Fibroblast of gingiva (primary cell): ENCODE measurements around the gene ROCK2.
A peak's percentile ranks its signal among the peaks of the same experiment; 100 is the strongest.

Experiments
- DNase-seq: peaks from one replicate; pipeline ENCODE4 v3.0.0-alpha.2; 2011; ENCODE audit warnings: low read depth

Gene ROCK2

GRCh38 chr2:11367170-11367730 lies 22.8 kb upstream of the ROCK2 start:
- DNase-seq: no peak

GRCh38 chr2:11366326-11366741 lies 21.9 kb upstream of the ROCK2 start:
- no peak for DNase-seq

- DNase-seq: no peak
These were observed 20.9 kb upstream of the ROCK2 start for GRCh38 chr2:11365096-11365879.

DNA sequence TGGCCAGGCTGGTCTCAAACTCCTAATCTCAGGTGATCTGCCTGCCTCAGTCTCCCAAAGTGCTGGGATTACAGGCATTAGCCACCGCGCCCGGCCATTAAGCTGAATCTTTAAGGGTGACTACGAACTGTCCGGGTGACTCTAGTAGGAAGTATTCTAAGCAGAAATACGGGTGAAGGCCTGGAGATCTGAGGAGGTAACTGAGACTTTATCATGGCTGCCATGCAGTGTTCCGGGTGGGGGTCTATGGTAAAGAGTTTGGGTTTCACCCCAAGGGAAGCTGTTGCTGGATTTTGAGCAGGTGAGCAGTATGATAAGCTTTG lies 20.1 kb upstream of the ROCK2 start:
- no peak for DNase-seq

- no peak for DNase-seq
These were observed 19.6 kb upstream of the ROCK2 start for GRCh38 chr2:11363868-11364564.

GRCh38 chr2:11359865-11360264 lies 15.4 kb upstream of the ROCK2 start:
- DNase-seq: no peak

DNA sequence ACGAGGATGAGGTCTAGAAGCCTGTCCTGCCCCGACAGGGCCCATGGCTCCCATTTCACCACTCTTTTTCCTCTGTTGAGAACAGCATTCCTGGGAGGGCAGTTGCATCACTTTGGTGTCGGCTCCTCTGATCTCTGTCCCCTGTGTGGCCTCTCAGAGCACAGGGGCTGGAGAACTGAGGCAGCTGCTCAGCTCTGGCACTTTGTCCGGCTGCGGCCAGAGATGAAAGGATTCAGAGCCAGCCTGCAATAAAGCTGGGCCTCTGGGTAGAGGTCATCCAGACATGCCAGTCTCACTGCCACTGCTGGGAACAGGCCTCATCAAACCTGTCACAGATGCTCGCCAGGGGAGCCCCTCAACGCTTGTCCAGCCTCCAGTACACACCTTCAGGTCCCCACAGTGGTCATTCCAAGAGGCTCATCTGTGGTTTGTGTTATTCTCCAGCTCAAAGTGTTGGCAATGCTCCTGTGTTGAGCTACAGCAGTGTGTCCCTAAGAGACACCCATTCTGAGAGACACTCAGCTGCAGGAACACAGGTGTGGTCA lies 13.1 kb upstream of the ROCK2 start:
- peak; percentile 37 for DNase-seq

DNA sequence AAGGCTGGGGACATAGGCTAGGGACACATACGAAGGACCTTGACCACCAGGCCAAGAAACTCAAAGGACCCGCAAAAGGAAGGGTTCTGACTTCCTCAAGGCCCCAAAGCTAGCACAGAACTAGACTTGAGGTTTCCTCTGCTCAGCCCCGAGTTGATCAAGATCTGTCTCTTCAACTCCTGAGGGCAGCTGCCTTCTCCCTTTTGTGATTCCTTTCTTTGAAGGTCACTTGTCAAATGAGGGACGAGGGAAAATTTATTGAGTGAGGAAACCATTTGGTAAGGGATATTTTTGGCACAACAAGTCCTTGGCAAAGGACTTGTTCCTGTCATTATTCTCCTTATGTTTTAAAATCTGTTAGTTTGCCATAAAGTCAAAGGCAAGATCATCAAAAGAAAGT lies 12.3 kb upstream of the ROCK2 start:
- DNase-seq: no peak

GRCh38 chr2:11355194-11356053 lies 11.0 kb upstream of the ROCK2 start:
- no peak for DNase-seq

- no peak for DNase-seq
These were observed 10.1 kb upstream of the ROCK2 start for GRCh38 chr2:11354363-11355154.

- DNase-seq: no peak
These were observed 8.5 kb upstream of the ROCK2 start for GRCh38 chr2:11352781-11353537.

- peak; percentile 46 for DNase-seq
These were observed 3.8 kb upstream of the ROCK2 start for GRCh38 chr2:11348209-11348749.

DNA sequence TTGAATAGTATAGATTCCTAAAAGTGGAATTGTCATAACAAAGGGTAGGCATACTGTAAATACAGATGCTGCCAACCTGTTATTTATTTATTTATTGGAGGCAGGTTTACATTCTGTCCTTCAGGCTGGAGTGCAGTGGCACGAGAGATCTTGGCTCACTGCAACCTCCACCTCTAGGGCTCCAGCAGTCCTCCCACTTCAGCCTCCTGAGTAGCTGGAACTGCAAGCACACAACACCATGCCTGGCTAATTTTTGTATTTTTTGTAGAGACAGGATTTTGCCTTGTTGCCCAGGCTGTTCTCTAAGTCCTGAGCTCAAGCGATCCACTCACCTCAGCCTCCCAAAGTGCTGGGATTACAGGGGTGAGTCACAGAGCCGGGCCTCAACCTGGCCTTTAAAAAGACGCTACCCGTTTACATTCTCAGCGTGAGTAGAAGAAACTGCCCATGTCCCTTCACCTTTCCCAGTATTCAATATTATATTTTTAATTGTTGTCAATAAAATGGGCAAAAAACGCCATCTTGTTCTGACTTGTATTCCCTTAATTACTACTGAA lies 3.0 kb upstream of the ROCK2 start:
- DNase-seq: no peak

GRCh38 chr2:11346023-11346482 lies 1.6 kb upstream of the ROCK2 start:
- DNase-seq: no peak

DNA sequence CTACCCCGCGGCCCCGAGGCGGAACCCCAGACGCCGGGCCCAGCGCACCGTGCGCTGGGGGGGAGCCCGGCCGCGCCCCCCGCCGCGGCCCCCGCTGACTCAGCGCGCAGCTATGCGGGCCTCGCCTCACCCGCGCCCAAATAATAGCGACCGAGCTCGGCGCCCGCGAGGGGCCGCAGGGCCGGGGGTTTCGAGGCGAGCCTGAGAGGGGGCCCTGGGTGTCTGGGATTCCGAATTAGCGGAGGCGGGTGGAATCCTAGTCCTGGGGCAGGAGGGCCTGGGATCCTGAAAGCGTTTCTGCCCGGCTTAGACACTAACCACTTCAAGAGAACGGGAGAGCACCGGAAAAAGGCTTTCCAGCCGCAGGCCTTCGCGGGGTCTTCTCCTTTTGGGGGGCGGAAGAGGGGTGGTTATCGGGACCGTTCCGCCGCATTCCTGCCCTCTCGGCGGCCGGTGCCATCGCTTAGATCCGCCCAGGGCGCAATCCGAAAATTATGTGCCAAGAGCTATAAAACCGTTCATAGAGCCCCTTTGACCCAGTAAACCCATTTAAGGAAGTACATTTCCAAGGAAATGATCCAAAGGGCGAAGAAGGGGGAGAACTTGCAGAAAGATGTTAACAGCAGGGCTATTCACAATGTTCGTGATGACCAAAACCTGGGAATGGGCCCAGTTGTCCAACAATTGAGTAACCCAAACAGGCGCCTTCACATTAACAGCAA lies 681 bp upstream of the ROCK2 start:
- peak; percentile 93 for DNase-seq

- DNase-seq: peak; percentile 27
These were observed 640 bp downstream of the ROCK2 start for GRCh38 chr2:11343650-11344341.

GRCh38 chr2:11343368-11343649 lies 1.1 kb downstream of the ROCK2 start:
- no peak for DNase-seq

DNA sequence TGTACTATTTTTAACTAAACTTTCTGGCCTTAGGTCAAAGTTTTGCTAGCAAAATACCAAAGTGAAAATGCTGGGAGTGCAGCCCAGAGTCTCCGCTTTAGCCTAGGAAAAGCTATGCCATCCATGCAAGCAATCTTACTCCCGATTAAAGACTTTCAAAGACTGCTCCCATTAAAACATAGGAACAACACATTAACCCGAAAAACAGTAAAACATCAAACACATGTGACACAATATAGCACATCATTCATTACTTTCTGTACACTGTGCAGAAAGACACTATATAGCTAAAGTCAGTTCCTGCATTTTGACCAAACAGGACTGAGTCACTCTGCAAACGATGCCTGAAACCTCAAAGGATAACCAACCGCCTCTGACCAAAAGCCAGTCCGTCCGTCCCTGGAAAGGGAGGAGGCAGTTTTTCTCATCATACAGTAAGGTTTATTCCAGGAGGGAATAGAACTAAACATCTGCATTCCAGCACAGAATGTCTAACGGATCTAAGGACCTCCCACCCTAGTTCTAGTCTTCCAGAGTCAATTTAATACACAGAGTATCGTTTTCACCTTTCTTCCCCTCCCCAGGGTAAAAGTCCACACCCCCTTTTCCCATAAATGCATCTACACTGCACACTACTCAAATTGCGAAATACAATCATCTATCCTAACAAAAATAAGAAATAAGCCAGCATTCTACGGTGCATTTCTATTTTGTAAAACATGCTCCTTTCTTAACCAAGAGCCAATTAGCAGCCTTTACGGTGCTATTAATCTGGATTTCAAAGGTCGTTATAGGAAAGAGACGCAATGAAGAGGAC lies 1.7 kb downstream of the ROCK2 start:
- peak; percentile 68 for DNase-seq
